OCI-LY1 (cell line): ENCODE measurements around the gene MEPCE.
"Not testable (repeated sequence)": the region's sequence is repeated elsewhere in the genome, so short reads cannot be mapped to it uniquely, and the experiment has no call there.

ENCODE experiments used
- H2AFZ ChIP-seq: fragments of 200-600 bp; sonication (generic), shearing (Covaris generic); 2 replicates; pipeline ENCODE4 v1.6.0; 2014; ENCODE audit warnings: antibody characterized with exemption, mild to moderate bottlenecking, low read length
- H3F3A ChIP-seq: fragments of 200-600 bp; sonication (generic), shearing (Covaris generic); 2 replicates; pipeline ENCODE4 v1.6.0; 2014; ENCODE audit warnings: mild to moderate bottlenecking, antibody characterized with exemption, low read length, moderate library complexity; ENCODE audit not compliant: insufficient read depth
- H3K27ac ChIP-seq: fragments of 200-600 bp; sonication (generic); 2 replicates; pipeline ENCODE4 v1.5.1; 2014; ENCODE audit warnings: low read length, mixed run types, mild to moderate bottlenecking, low read depth; ENCODE audit not compliant: poor library complexity, severe bottlenecking
- H3K27me3 ChIP-seq: fragments of 200-600 bp; sonication (generic); 2 replicates; pipeline ENCODE4 v1.6.0; 2014; ENCODE audit warnings: antibody characterized with exemption, mild to moderate bottlenecking, low read length, moderate library complexity; ENCODE audit not compliant: insufficient read depth
- H3K36me3 ChIP-seq: fragments of 200-600 bp; sonication (generic); 2 replicates; pipeline ENCODE4 v1.6.1; 2014; ENCODE audit warnings: mild to moderate bottlenecking, antibody characterized with exemption, low read length, moderate library complexity, mixed read lengths; ENCODE audit not compliant: insufficient read depth
- H3K4me1 ChIP-seq: fragments of 200-600 bp; sonication (generic); 2 replicates; pipeline ENCODE4 v1.5.1; 2014; ENCODE audit warnings: mild to moderate bottlenecking, low read length, moderate library complexity; ENCODE audit not compliant: insufficient read depth, severe bottlenecking
- H3K4me2 ChIP-seq: fragments of 200-600 bp; sonication (generic), shearing (Covaris generic); 2 replicates; pipeline ENCODE4 v1.6.1; 2014; ENCODE audit warnings: low read length
- H3K4me3 ChIP-seq: fragments of 200-600 bp; sonication (generic); 2 replicates; pipeline ENCODE4 v1.5.1; 2014; ENCODE audit warnings: low read length, low read depth, mild to moderate bottlenecking, mixed read lengths; ENCODE audit not compliant: poor library complexity, severe bottlenecking
- H3K79me2 ChIP-seq: fragments of 200-600 bp; shearing (Covaris generic); 2 replicates; pipeline ENCODE4 v1.6.1; 2016; ENCODE audit warnings: mixed run types, low read length, mixed read lengths; ENCODE audit not compliant: insufficient read depth
- H3K9ac ChIP-seq: fragments of 200-600 bp; sonication (generic), shearing (Covaris generic); 2 replicates; pipeline ENCODE4 v1.6.1; 2014; ENCODE audit warnings: mild to moderate bottlenecking, low read length, mixed read lengths
- H3K9me2 ChIP-seq: fragments of 200-600 bp; sonication (generic), shearing (Covaris generic); 2 replicates; pipeline ENCODE4 v1.6.1; 2014; ENCODE audit warnings: low read depth, mild to moderate bottlenecking, low read length, mixed read lengths
- H3K9me3 ChIP-seq: fragments of 200-600 bp; shearing (Covaris generic); 2 replicates; pipeline ENCODE4 v1.6.1; 2014; ENCODE audit warnings: low read length, mixed read lengths
- H4K20me1 ChIP-seq: fragments of 200-600 bp; sonication (generic), shearing (Covaris generic); 2 replicates; pipeline ENCODE4 v1.6.0; 2016; ENCODE audit warnings: mild to moderate bottlenecking, low read length; ENCODE audit not compliant: insufficient read depth
- EZH2 ChIP-seq: fragments of 200-600 bp; sonication (generic), shearing (Covaris generic); IDR thresholded peaks from 2 replicates; pipeline ENCODE4 v1.8.0; 2017; ENCODE audit warnings: borderline replicate concordance, mixed run types, mild to moderate bottlenecking, antibody characterized with exemption, low read length, moderate library complexity, mixed read lengths
- TF ChIP-seq, protein P1 (sequence below): fragments of 200-600 bp; sonication (generic), shearing (Covaris generic); IDR thresholded peaks from 2 replicates; pipeline ENCODE4 v1.5.1; 2017; ENCODE audit warnings: mild to moderate bottlenecking, antibody characterized with exemption, low read length, moderate library complexity, mixed read lengths

MEPCE gene

DNA sequence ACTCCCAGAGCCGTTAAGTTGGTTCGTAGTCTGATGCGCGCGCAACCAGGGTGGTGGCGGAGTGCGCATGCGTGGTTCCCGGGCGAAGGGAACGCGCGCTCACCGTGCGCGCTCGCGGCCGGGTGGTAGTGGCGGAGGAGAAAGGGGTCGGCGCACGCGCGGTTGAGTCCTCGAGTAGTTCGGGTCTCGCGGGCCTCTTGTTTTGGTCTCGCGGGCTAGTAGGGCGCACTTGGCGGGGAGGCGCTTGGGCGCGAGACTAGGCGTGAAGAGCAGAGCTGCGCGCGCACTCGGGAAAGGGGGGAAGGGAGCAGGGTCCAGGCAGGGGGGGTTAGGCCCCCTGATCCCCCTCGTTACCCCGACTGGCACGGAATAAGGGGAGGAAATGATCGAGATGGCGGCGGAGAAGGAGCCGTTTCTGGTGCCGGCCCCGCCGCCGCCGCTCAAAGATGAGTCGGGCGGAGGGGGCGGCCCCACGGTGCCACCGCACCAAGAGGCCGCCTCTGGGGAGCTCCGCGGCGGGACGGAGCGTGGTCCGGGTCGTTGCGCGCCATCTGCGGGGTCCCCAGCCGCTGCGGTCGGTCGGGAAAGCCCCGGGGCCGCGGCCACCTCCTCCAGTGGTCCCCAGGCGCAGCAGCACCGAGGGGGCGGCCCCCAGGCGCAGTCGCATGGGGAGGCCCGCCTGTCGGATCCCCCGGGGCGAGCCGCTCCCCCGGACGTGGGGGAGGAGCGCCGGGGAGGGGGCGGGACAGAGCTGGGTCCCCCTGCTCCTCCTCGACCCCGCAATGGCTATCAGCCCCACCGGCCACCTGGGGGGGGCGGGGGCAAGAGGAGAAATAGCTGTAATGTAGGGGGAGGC, at the start of gene MEPCE:
MEPCE (plus strand) TSS at position 195 of the 856 bp plus-strand sequence; CDS start at position 383, 188 bp downstream.
- Histone ChIP-seq H3K4me3 (peak within 1 kb of the TSS; percentile 77), H3K79me2 (no peaks in the 10 kb centered on the region), H3K27me3 (no peaks in the 10 kb centered on the region), H4K20me1 (no peaks in the 10 kb centered on the region), H3K4me1 (peaks cover 48% of the 10 kb centered on the region), H3K4me2 (peak within 1 kb of the TSS; percentile 77), H3K9ac (peak within 1 kb of the TSS; percentile 95), H2AFZ (no peak within 1 kb of the TSS), H3K9me2 (no peaks in the 10 kb centered on the region), H3K9me3 (no peaks in the 10 kb centered on the region), H3K36me3 (peaks cover 42% of the 10 kb centered on the region), H3K27ac (peak within 1 kb of the TSS; percentile 92), H3F3A (0 out of 2 replicates have a peak, but pooled peaks cover 9% of the 10 kb centered on the region)
- no peak for TF ChIP-seq EZH2
- TF ChIP-seq, protein P1, sequence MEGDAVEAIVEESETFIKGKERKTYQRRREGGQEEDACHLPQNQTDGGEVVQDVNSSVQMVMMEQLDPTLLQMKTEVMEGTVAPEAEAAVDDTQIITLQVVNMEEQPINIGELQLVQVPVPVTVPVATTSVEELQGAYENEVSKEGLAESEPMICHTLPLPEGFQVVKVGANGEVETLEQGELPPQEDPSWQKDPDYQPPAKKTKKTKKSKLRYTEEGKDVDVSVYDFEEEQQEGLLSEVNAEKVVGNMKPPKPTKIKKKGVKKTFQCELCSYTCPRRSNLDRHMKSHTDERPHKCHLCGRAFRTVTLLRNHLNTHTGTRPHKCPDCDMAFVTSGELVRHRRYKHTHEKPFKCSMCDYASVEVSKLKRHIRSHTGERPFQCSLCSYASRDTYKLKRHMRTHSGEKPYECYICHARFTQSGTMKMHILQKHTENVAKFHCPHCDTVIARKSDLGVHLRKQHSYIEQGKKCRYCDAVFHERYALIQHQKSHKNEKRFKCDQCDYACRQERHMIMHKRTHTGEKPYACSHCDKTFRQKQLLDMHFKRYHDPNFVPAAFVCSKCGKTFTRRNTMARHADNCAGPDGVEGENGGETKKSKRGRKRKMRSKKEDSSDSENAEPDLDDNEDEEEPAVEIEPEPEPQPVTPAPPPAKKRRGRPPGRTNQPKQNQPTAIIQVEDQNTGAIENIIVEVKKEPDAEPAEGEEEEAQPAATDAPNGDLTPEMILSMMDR = no peak

DNA sequence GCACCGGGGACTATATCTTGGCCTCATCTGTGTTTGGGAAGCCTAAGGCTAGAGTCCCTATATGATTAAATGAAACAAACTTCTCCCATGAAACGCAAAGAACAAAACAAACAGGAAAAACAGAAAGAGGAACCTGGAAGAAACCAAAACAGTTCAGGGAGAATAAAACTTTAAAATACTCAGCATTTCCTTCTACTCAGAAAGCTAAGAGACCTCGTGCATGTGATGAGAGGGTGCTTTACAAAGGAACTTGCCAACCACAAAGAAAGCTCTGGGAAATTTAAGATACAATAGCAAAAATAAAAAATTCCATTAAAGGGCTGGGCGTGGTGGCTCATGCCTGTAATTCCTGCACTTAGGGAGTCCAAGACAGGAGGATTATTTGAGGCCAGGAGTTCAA, 49.4 kb upstream of the MEPCE start:
- Histone ChIP-seq H3K9me2 (no peaks in the 10 kb centered on the region), H3K27me3 (peaks cover 7% of the 10 kb centered on the region; the same call in 1 of the 2 replicates), H3K4me3 (no peak overlapping the region), H3K9me3 (no peaks in the 10 kb centered on the region), H3K36me3 (no peaks in the 10 kb centered on the region), H3K27ac (no peak overlapping the region), H3K4me2 (no peak overlapping the region), H2AFZ (no peak overlapping the region), H3K79me2 (no peaks in the 10 kb centered on the region), H3K4me1 (no peaks in the 10 kb centered on the region), H3F3A (no peaks in the 10 kb centered on the region), H4K20me1 (no peaks in the 10 kb centered on the region), H3K9ac (no peak overlapping the region)
- no peak for TF ChIP-seq EZH2
- TF ChIP-seq, protein P1 = no peak

DNA sequence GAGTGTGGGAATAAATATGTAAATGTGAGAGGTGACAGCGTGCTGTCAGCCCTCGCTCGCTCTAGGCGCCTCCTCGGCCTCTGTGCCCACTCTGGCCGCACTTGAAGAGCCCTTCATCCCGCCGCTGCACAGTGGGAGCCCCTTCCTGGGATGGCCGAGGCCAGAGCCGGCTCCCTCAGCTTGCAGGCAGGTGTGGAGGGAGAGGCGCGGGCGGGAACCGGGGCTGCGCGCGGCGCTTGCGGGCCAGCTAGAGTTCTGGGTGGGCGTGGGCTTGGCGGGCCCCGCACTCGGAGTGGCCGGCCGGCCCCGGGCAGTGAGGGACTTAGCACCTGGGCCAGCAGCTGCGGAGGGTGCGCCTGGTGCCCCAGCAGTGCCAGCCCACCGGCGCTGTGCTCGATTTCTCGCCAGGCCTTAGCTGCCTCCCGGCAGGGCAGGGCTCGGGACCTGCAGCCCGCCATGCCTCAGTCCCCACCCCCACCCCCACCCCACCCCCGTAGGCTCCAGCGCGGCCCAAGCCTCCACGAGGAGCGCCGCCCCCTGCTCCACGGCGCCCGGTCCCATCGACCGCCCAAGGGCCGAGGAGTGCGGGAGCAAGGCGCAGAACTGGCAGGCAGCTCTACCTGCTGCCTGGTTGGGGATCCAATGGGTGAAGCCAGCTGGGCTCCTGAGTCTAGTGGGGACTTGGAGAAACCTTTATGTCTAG, 47.9 kb upstream of the MEPCE start:
- not testable (repeated sequence) for H3F3A ChIP-seq, H3K4me2 ChIP-seq, H3K9ac ChIP-seq, H3K9me3 ChIP-seq, H3K4me1 ChIP-seq, H3K9me2 ChIP-seq, H3K27me3 ChIP-seq, H3K4me3 ChIP-seq, H3K27ac ChIP-seq, H3K79me2 ChIP-seq, H3K36me3 ChIP-seq, H2AFZ ChIP-seq, H4K20me1 ChIP-seq

GRCh38 chr7:100382234-100382853, 47.3 kb upstream of the MEPCE start:
- not testable (repeated sequence) for H3K4me2 ChIP-seq, H3K9ac ChIP-seq, H3K27ac ChIP-seq

More at GRCh38 chr7:100382234-100382853, 47.3 kb upstream of the MEPCE start:
- H3F3A ChIP-seq, H3K4me3 ChIP-seq, H3K9me2 ChIP-seq, H3K27me3 ChIP-seq, H3K36me3 ChIP-seq, H3K79me2 ChIP-seq, H3K9me3 ChIP-seq, H4K20me1 ChIP-seq, H3K4me1 ChIP-seq, H2AFZ ChIP-seq: not testable (repeated sequence)
